ENCODE measurements around the gene DCTN1.

Gene DCTN1

GRCh38 chr2:74374509-74375205 lies 5.5 kb downstream of the DCTN1 start:
- peaks cover 31% of the 10 kb centered on the region for H3K4me1 ChIP-seq (ENCODE audit: insufficient read depth, low read length)

DNA sequence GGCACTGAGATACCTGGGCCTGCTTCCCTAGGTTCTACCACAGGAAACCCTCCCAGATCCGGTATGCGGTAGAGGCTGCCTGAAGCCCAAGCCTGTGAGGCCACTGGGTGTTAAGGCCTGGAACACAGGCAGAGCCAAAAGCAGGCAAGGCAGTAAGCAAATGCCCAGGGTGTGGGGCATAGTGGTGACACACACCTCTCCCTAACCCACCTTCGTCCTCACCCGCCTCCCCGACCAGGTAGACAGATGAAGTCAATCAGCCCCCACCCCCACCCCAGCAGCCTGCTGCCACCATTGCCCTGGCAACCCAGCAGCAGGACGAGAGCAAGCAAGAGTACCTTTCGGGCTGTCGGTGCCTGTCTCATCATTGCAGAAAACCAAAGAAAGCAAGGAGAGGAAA lies 6.1 kb downstream of the DCTN1 start:
- peaks cover 52% of the 10 kb centered on the region for H3K36me3 ChIP-seq (ENCODE audit: insufficient read depth, low read length)
- H3K4me3 ChIP-seq (ENCODE audit: low read length) = peak overlapping the region; percentile 41

More at GRCh38 chr2:74374509-74375205, 5.5 kb downstream of the DCTN1 start:
- Histone ChIP-seq H3K9me3 (ENCODE audit: low read length) (no peaks in the 10 kb centered on the region), H3K36me3 (ENCODE audit: insufficient read depth, low read length) (peaks cover 47% of the 10 kb centered on the region), H3K27me3 (ENCODE audit: insufficient read depth, low read length) (no peaks in the 10 kb centered on the region), H2AFZ (ENCODE audit: low read depth, low read length) (no peak overlapping the region), H3K4me3 (ENCODE audit: low read length) (peak overlapping the region; percentile 41)

DNA sequence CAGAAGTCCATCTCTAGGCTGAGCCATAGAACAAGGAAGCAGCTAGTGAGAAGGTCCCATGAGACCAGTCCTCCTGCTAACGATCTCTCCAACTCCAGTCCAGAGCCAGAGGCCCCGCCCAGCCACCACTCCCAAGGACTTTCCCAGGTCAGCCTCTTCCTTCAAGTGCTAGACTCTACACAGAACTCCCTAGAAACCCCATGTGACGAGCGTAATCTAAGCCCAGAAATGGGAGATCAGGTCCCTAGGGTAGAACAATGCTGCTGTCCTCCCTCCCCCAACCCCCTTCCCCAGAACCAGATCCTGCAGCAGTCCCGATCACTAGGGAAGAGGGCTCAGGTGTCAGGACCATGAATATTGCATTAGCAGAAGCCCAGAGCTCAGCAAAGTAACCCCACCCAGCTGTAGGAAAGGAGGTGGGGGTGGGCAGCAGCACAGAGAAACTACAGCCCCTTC lies 6.9 kb downstream of the DCTN1 start:
- peaks cover 59% of the 10 kb centered on the region for H3K36me3 ChIP-seq (ENCODE audit: insufficient read depth, low read length)
- H2AFZ ChIP-seq (ENCODE audit: low read depth, low read length) = no peak overlapping the region
- H3K4me1 ChIP-seq (ENCODE audit: insufficient read depth, low read length) = peaks cover 27% of the 10 kb centered on the region
- H3K9me3 ChIP-seq (ENCODE audit: low read length) = no peaks in the 10 kb centered on the region
- no peaks in the 10 kb centered on the region for H3K27me3 ChIP-seq (ENCODE audit: insufficient read depth, low read length)
- no peak overlapping the region for H3K4me3 ChIP-seq (ENCODE audit: low read length)

More for the DNA sequence above, 6.1 kb downstream of the DCTN1 start:
- Histone ChIP-seq H2AFZ (ENCODE audit: low read depth, low read length) (no peak overlapping the region), H3K27me3 (ENCODE audit: insufficient read depth, low read length) (no peaks in the 10 kb centered on the region), H3K4me1 (ENCODE audit: insufficient read depth, low read length) (peaks cover 27% of the 10 kb centered on the region), H3K9me3 (ENCODE audit: low read length) (no peaks in the 10 kb centered on the region)

GRCh38 chr2:74372674-74373073 lies 7.4 kb downstream of the DCTN1 start:
- Histone ChIP-seq H3K4me3 (ENCODE audit: low read length) (no peak overlapping the region), H3K9me3 (ENCODE audit: low read length) (no peaks in the 10 kb centered on the region), H2AFZ (ENCODE audit: low read depth, low read length) (no peak overlapping the region), H3K27me3 (ENCODE audit: insufficient read depth, low read length) (no peaks in the 10 kb centered on the region), H3K36me3 (ENCODE audit: insufficient read depth, low read length) (peaks cover 61% of the 10 kb centered on the region), H3K4me1 (ENCODE audit: insufficient read depth, low read length) (peaks cover 27% of the 10 kb centered on the region)

- H3K36me3 ChIP-seq (ENCODE audit: insufficient read depth, low read length) = peaks cover 61% of the 10 kb centered on the region
- peaks cover 27% of the 10 kb centered on the region for H3K4me1 ChIP-seq (ENCODE audit: insufficient read depth, low read length)
- no peaks in the 10 kb centered on the region for H3K27me3 ChIP-seq (ENCODE audit: insufficient read depth, low read length)
These were observed 8.7 kb downstream of the DCTN1 start for GRCh38 chr2:74371421-74371820.

DNA sequence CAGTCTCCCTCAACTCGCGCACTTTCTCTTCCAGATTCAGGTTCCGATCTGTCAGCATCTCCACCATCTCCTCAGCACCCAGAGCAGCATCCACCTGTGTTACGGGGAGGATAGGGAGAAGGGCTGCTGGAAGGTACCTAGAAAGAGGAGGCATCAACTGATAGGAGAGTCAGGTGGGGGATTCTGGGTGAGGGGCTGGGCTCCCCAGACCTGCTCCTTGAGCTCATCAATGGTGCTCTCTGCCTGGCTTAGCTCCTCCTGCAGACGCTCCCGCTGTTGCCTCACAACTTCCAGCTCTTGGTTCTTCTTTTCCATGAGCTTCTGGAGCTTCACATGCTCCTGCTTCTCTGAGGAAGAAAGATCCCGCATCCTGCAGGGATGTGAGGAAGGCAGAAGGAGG lies 10.1 kb downstream of the DCTN1 start:
- no peaks in the 10 kb centered on the region for H3K27me3 ChIP-seq (ENCODE audit: insufficient read depth, low read length)
- H3K9me3 ChIP-seq (ENCODE audit: low read length) = no peaks in the 10 kb centered on the region
- peaks cover 23% of the 10 kb centered on the region for H3K4me1 ChIP-seq (ENCODE audit: insufficient read depth, low read length)
- H3K36me3 ChIP-seq (ENCODE audit: insufficient read depth, low read length) = peaks cover 70% of the 10 kb centered on the region
- no peak overlapping the region for H2AFZ ChIP-seq (ENCODE audit: low read depth, low read length)
- no peak overlapping the region for H3K4me3 ChIP-seq (ENCODE audit: low read length)

More at GRCh38 chr2:74371421-74371820, 8.7 kb downstream of the DCTN1 start:
- Histone ChIP-seq H2AFZ (ENCODE audit: low read depth, low read length) (no peak overlapping the region), H3K9me3 (ENCODE audit: low read length) (no peaks in the 10 kb centered on the region), H3K4me3 (ENCODE audit: low read length) (no peak overlapping the region)

- Histone ChIP-seq H3K4me3 (ENCODE audit: low read length) (no peak overlapping the region), H3K4me1 (ENCODE audit: insufficient read depth, low read length) (peaks cover 9% of the 10 kb centered on the region), H3K36me3 (ENCODE audit: insufficient read depth, low read length) (peaks cover 85% of the 10 kb centered on the region), H3K9me3 (ENCODE audit: low read length) (no peaks in the 10 kb centered on the region), H3K27me3 (ENCODE audit: insufficient read depth, low read length) (no peaks in the 10 kb centered on the region), H2AFZ (ENCODE audit: low read depth, low read length) (no peak overlapping the region)
These were observed 11.6 kb downstream of the DCTN1 start for GRCh38 chr2:74368499-74368898.

DNA sequence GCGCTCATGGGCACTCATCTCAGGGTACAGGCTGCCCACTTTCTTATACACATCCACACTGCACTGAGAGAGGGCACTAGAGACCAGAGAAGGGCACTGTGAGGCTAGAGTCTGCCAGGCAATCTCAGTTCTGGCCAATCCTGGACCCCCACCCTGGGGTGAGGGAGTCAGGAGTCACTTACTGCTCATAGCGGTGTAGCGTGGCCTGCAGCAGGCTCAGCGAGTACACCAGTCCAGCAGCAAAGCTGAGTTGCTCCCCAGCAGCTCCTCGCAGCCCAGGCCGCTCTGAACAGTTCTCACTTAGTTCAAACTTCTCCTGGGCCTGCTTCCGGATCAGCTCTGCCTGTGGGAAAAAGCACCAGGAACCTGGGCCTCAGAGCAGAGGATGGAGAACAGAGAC lies 12.3 kb downstream of the DCTN1 start:
- Histone ChIP-seq H3K9me3 (ENCODE audit: low read length) (no peaks in the 10 kb centered on the region), H2AFZ (ENCODE audit: low read depth, low read length) (no peak overlapping the region), H3K27me3 (ENCODE audit: insufficient read depth, low read length) (no peaks in the 10 kb centered on the region), H3K4me1 (ENCODE audit: insufficient read depth, low read length) (peaks cover 2% of the 10 kb centered on the region), H3K4me3 (ENCODE audit: low read length) (no peak overlapping the region), H3K36me3 (ENCODE audit: insufficient read depth, low read length) (peaks cover 92% of the 10 kb centered on the region)

DNA sequence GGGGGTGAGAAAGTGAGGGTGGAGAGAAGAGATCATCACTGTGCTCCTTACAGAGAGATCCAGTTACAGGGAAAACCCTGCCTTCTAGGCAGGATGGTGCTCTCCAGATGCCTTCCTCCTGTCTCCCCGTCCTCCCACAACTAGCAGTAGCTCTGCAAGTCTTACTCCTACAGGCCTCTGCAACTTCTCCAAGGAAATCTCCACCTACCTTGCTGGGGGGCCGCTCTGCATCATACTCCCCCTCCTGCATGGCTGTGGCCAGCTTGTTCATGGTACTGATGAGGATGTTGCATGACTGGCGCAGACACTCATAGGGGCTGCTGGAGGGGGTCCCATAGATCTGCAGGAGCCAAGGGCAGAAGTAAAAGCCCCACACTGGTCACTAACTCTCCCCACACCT lies 14.1 kb downstream of the DCTN1 start:
- Histone ChIP-seq H2AFZ (ENCODE audit: low read depth, low read length) (no peak overlapping the region), H3K36me3 (ENCODE audit: insufficient read depth, low read length) (peaks cover 98% of the 10 kb centered on the region), H3K4me3 (ENCODE audit: low read length) (no peak overlapping the region), H3K27me3 (ENCODE audit: insufficient read depth, low read length) (no peaks in the 10 kb centered on the region), H3K4me1 (ENCODE audit: insufficient read depth, low read length) (no peaks in the 10 kb centered on the region), H3K9me3 (ENCODE audit: low read length) (no peaks in the 10 kb centered on the region)

DNA sequence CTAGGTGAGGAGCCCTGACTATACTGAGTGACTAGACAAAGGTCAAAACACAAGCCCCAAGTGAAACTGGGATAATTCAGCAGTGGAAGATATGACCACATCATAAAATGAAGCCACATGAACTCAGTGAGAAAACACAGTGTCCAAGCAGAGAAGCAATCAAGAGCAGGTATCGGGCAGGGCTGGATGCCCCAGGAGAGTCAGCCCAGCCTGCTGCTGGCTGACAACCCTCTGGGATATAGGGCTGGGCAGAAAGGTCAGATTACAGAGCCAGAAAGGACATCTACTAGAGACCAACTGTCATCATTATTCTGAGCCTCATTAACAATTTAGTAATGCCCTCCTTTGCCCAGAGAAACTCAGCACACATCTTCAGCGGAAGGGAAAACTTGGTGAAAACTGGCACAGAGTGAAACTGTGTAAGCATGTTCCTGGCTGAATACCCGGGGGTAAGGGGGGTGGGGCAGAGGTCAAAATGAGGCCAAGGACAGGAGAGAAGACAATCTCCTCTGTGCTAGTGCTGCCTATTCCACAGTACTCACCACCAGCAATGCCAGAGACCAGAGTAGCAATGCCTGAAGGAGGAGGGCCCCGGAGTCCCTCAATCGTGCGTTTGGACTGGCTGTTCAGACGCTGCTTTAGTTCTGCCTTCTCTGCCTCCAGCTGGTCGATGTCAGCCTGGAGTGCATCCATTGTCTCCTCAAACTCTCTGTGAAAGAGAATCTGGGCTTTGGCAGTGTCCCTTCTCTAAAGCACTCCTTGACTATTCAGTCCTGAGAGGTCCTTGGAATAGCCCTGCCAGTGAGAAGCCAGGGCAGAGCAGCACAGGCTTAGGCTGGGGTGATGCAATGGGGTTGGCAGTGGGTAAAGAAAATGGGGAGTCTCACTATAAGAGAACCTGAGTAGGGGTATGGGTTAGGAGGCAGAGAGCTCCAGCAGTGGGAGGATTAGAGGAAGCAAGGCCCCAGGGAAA lies 15.3 kb downstream of the DCTN1 start:
- H3K4me1 ChIP-seq (ENCODE audit: insufficient read depth, low read length) = no peaks in the 10 kb centered on the region
- H3K9me3 ChIP-seq (ENCODE audit: low read length) = no peaks in the 10 kb centered on the region
- H3K36me3 ChIP-seq (ENCODE audit: insufficient read depth, low read length) = peaks cover 97% of the 10 kb centered on the region
- H3K4me3 ChIP-seq (ENCODE audit: low read length) = no peak overlapping the region
- H2AFZ ChIP-seq (ENCODE audit: low read depth, low read length) = no peak overlapping the region
- no peaks in the 10 kb centered on the region for H3K27me3 ChIP-seq (ENCODE audit: insufficient read depth, low read length)

DNA sequence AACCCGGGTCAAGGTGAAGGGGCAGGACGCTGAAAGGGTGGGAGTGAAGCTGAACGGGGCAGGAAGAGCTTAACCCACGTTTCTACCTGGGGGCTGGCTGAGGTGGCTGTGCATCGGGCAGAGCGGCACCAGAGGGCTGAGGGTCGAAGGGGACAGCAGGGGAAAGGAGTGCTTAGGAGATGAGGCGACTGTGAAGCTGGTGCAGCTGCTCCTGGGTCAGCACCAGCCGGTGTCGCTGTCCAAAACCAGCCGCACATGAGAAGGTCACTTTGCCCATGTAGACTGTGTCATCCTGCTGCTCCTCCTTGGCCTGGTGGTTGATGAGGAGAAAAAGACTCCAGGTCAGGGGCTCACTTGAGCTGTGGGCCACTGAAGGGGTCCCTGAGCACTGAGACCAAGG lies 18.8 kb downstream of the DCTN1 start:
- no peak overlapping the region for H2AFZ ChIP-seq (ENCODE audit: low read depth, low read length)

GRCh38 chr2:74357627-74358026 lies 22.5 kb downstream of the DCTN1 start:
- Histone ChIP-seq H3K36me3 (ENCODE audit: insufficient read depth, low read length) (peaks cover 56% of the 10 kb centered on the region), H3K27me3 (ENCODE audit: insufficient read depth, low read length) (no peaks in the 10 kb centered on the region), H2AFZ (ENCODE audit: low read depth, low read length) (no peak overlapping the region), H3K4me3 (ENCODE audit: low read length) (no peak overlapping the region), H3K4me1 (ENCODE audit: insufficient read depth, low read length) (no peaks in the 10 kb centered on the region), H3K9me3 (ENCODE audit: low read length) (no peaks in the 10 kb centered on the region)

More for the DNA sequence above, 18.8 kb downstream of the DCTN1 start:
- Histone ChIP-seq H3K36me3 (ENCODE audit: insufficient read depth, low read length) (peaks cover 87% of the 10 kb centered on the region), H3K4me3 (ENCODE audit: low read length) (no peak overlapping the region), H3K9me3 (ENCODE audit: low read length) (no peaks in the 10 kb centered on the region), H3K27me3 (ENCODE audit: insufficient read depth, low read length) (no peaks in the 10 kb centered on the region), H3K4me1 (ENCODE audit: insufficient read depth, low read length) (no peaks in the 10 kb centered on the region)

DNA sequence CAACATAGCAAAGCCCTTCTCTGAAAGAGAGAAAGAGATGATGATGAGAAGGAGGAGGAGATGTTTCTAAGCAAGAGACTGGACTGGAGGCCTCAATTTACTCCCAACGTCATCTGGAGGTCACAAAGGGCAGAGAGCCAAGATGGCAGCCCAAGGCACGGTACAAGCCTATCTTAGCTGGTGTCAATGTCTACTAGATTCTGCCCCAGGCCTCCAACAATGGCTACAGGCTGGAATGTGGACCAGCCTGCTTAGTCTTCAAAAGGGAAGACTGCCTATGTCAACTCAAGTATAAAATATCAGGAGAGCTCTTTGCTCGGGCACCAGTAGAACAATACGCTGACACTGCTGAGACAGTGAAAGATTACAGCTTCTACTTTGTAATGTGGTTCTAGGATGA lies 30.2 kb downstream of the DCTN1 start:
- Histone ChIP-seq H3K4me3 (ENCODE audit: low read length) (no peak overlapping the region), H3K9me3 (ENCODE audit: low read length) (no peaks in the 10 kb centered on the region), H2AFZ (ENCODE audit: low read depth, low read length) (no peak overlapping the region), H3K36me3 (ENCODE audit: insufficient read depth, low read length) (no peaks in the 10 kb centered on the region), H3K4me1 (ENCODE audit: insufficient read depth, low read length) (no peaks in the 10 kb centered on the region), H3K27me3 (ENCODE audit: insufficient read depth, low read length) (no peaks in the 10 kb centered on the region)

Data from neuron (in vitro differentiated cells).